Measurements from ENCODE around the gene WWC2. TPM values are rescaled to one million over a fixed set of nuclear protein-coding genes. Genes with fewer than 3 reads are reported as not detected.

WWC2 gene
- total RNA-seq, 4 donors from 2014 or later = 6.6 to 79.7 (median 9.4) TPM

DNA sequence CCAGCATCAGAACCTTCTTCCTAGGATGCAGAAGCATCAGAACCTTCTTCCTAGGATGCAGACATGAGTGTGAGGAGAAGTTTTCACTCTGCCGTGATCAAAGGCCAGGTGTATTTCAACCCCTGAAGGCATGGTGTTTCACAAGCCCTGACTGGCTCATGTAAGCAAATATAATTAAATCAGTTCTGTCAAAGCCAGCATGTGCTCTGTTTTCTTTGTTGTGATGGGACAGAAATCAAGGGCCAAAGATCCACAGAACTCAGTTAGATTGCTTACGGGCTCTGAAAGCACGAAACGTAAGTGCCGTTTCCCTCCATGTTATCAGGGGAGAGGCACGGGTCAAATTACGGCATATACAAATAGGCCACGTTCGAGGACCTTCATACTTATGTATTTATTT, 255.2 kb downstream of the WWC2 start:
- TF ChIP-seq EP300 (IDR thresholded peaks at IDR 0.05; ENCODE audit: low read depth) = no peak
- TF ChIP-seq, protein P1, sequence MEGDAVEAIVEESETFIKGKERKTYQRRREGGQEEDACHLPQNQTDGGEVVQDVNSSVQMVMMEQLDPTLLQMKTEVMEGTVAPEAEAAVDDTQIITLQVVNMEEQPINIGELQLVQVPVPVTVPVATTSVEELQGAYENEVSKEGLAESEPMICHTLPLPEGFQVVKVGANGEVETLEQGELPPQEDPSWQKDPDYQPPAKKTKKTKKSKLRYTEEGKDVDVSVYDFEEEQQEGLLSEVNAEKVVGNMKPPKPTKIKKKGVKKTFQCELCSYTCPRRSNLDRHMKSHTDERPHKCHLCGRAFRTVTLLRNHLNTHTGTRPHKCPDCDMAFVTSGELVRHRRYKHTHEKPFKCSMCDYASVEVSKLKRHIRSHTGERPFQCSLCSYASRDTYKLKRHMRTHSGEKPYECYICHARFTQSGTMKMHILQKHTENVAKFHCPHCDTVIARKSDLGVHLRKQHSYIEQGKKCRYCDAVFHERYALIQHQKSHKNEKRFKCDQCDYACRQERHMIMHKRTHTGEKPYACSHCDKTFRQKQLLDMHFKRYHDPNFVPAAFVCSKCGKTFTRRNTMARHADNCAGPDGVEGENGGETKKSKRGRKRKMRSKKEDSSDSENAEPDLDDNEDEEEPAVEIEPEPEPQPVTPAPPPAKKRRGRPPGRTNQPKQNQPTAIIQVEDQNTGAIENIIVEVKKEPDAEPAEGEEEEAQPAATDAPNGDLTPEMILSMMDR (IDR thresholded peaks at IDR 0.05) = no peak
- TF ChIP-seq POLR2A (IDR thresholded peaks at IDR 0.05) = no peak
- no peak for TF ChIP-seq POLR2AphosphoS5 (IDR thresholded peaks at IDR 0.05)
- no peak overlapping the region for H3K27ac ChIP-seq
- 52 to 83% methylated on average over 1 to 9 of the region's 9 CpGs for WGBS, 2 donors (ENCODE audit: low coverage in 1 of 2)
- H3K36me3 ChIP-seq = no peaks in the 10 kb centered on the region
- no peaks in the 10 kb centered on the region for H3K4me1 ChIP-seq
- no peak for DNase-seq
- intact Hi-C loops (cut with DNase I; ENCODE audit: low total_unique reads) (no loop called here), in situ Hi-C loops (cut with MboI; ENCODE audit: low pct_ligation_motif_present in 1 of 4, low pct_unique_long_range_greater_than_20kb in 1 of 4, low sequenced_read_pairs in 3 of 4) (no loop called here)
- H3K9me3 ChIP-seq = no peaks in the 10 kb centered on the region
- H3K27me3 ChIP-seq = no peaks in the 10 kb centered on the region
- H3K4me3 ChIP-seq = no peak overlapping the region

- no peak for DNase-seq
- Histone ChIP-seq H3K9me3 (no peaks in the 10 kb centered on the region), H3K27me3 (no peaks in the 10 kb centered on the region), H3K4me1 (no peaks in the 10 kb centered on the region), H3K27ac (no peak overlapping the region), H3K4me3 (no peak overlapping the region), H3K36me3 (no peaks in the 10 kb centered on the region)
- in situ Hi-C loops (cut with MboI; ENCODE audit: low pct_ligation_motif_present in 1 of 4, low pct_unique_long_range_greater_than_20kb in 1 of 4, low sequenced_read_pairs in 3 of 4) (no loop called here), intact Hi-C loops (cut with DNase I; ENCODE audit: low total_unique reads) (no loop called here)
- TF ChIP-seq POLR2AphosphoS5 (IDR thresholded peaks at IDR 0.05) = no peak
- WGBS, 2 donors (ENCODE audit: low coverage in 1 of 2) = 29 to 59% methylated on average over 4 of the region's 4 CpGs
These were observed 256.3 kb downstream of the WWC2 start for GRCh38 chr4:183355405-183355804.

DNA sequence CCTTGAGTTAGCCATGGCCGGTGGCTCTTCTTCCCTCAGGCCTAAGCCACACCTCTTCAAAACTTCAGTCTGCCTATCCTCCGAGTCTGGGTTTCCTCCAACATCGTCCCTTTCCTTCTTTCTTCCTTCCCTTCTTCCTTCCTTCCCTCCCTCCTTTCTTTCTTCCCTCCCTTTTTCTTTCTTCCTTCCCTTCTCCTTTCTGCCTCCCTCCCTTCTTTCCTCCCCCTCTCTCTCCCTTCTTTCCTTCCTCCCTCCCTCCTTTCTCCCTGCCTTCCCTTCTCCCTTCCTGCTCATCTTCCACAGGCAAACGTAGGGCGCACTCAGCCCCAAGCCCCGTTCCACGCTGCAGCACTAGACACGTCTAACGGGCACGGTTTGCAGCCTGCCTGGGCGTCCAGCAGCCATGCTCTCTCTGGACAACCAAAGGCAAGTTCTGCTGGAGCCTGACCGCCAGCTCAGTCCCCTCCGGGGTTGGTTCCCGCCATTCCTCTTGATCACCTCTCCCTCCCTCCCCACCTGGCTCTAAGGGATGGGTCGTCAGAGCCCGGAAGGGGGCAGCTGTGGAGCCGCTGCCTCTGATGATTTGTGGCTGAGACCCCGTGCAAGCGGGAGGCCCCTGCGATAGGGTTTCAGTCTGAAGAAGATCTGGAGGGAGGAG, 257.2 kb downstream of the WWC2 start:
- H3K4me3 ChIP-seq = no peak overlapping the region
- intact Hi-C loops (cut with DNase I; ENCODE audit: low total_unique reads) = no loop called here

DNA sequence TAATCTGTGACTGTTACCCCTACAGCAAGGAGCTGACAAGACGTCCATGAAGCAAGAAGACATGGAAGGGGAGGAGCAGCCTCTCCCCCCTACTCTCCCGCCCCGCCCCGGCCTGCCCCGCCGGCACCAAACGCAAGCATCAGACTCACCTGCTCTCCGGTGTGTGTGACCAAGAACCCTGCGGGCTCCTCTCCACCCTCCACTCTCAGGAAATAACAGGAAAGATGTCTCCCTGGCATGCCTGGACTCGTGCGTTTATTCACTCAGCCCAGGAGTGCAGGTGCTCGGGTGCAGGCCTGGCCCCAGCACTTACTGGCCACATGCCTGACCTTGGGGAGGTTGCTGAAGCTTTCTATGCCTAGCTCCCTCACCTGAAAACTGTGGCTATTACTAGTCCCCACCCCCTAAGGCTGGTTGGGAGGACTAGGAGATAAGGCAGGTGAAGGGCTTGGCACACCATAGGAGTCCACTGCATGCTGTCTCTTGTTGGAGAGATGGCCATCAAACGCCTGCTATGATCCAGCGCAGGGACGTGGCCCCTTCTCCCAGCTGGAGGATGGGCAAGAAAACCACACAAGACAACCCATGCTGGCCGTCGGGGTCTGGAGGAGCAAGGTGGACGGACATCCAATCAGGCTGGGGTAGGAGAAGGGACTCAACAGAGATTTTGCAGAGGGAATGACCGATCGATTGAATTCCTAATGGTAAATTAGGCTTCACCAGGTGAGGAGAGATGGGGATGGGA, 258.0 kb downstream of the WWC2 start:
- Histone ChIP-seq H3K36me3 (no peaks in the 10 kb centered on the region), H3K27ac (no peak overlapping the region), H3K4me3 (no peak overlapping the region), H3K27me3 (no peaks in the 10 kb centered on the region), H3K9me3 (no peaks in the 10 kb centered on the region), H3K4me1 (no peaks in the 10 kb centered on the region)
- TF ChIP-seq POLR2AphosphoS5 (IDR thresholded peaks at IDR 0.05) (no peak), POLR2A (IDR thresholded peaks at IDR 0.05) (no peak)
- TF ChIP-seq, protein P1 (IDR thresholded peaks at IDR 0.05) = no peak
- no peak for DNase-seq
- WGBS, 2 donors (ENCODE audit: low coverage in 1 of 2) = 60 to 84% methylated on average over 1 to 20 of the region's 20 CpGs
- in situ Hi-C loops (cut with MboI; ENCODE audit: low pct_ligation_motif_present in 1 of 4, low pct_unique_long_range_greater_than_20kb in 1 of 4, low sequenced_read_pairs in 3 of 4) = no loop called here
- intact Hi-C loops (cut with DNase I; ENCODE audit: low total_unique reads) = no loop called here

More for the DNA sequence above, 257.2 kb downstream of the WWC2 start:
- no peak for DNase-seq
- no peak overlapping the region for H3K27ac ChIP-seq
- 88 to 95% methylated on average over 3 to 20 of the region's 20 CpGs for WGBS, 2 donors (ENCODE audit: low coverage in 1 of 2)
- H3K4me1 ChIP-seq = no peaks in the 10 kb centered on the region
- TF ChIP-seq, protein P1 (IDR thresholded peaks at IDR 0.05) = no peak
- TF ChIP-seq POLR2A (IDR thresholded peaks at IDR 0.05) (no peak), EP300 (IDR thresholded peaks at IDR 0.05; ENCODE audit: low read depth) (no peak), POLR2AphosphoS5 (IDR thresholded peaks at IDR 0.05) (no peak)
- in situ Hi-C loops (cut with MboI; ENCODE audit: low pct_ligation_motif_present in 1 of 4, low pct_unique_long_range_greater_than_20kb in 1 of 4, low sequenced_read_pairs in 3 of 4) = no loop called here
- no peaks in the 10 kb centered on the region for H3K36me3 ChIP-seq
- H3K9me3 ChIP-seq = no peaks in the 10 kb centered on the region
- no peaks in the 10 kb centered on the region for H3K27me3 ChIP-seq
